ENCODE data around the gene ERFL. TPM values are rescaled to one million over a fixed set of nuclear protein-coding genes. Genes with fewer than 3 reads are reported as not detected.
A peak's percentile ranks its signal among the peaks of the same experiment; 100 is the strongest.

Gene ERFL
- total and polyA plus RNA-seq, 2 of the 8 experiments (the other 6 are each of a cell fraction or from before 2014, with no cell fraction given), result 0.12 TPM; not detected in 1

- 0 out of 2 replicates have a peak, but pooled peaks have one; percentile 8 for TF ChIP-seq RFX5 (IDR thresholded peaks at IDR 0.05; ENCODE audit: borderline replicate concordance, low read depth, low read length)
- TF ChIP-seq SP4 (IDR thresholded peaks at IDR 0.05; ENCODE audit: low read length), result no peak
- no peak for TF ChIP-seq BRCA1 (IDR thresholded peaks at IDR 0.05; ENCODE audit: low read depth, low read length)
- TF ChIP-seq PHF8 (conservative IDR thresholded peaks at IDR 0.05; ENCODE audit: low read depth, low read length), result 0 out of 2 replicates have a peak, but pooled peaks have one; percentile 27
- TF ChIP-seq CTCF (IDR thresholded peaks at IDR 0.05; ENCODE audit: control extremely low read depth in 1 of 3, insufficient read depth in 1 of 3, low read depth in 1 of 3, low read length in 3 of 3), result no peak; a peak in 1 of 4 replicates
- no peak for TF ChIP-seq POU5F1 (IDR thresholded peaks at IDR 0.05; ENCODE audit: low read depth, low read length)
- TF ChIP-seq, protein P1, sequence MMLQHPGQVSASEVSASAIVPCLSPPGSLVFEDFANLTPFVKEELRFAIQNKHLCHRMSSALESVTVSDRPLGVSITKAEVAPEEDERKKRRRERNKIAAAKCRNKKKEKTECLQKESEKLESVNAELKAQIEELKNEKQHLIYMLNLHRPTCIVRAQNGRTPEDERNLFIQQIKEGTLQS (IDR thresholded peaks at IDR 0.05; ENCODE audit: insufficient read depth, low read depth, low read length), result no peak
- TF ChIP-seq HDAC6 (IDR thresholded peaks at IDR 0.05; ENCODE audit: low read depth, low read length), result no peak
- TF ChIP-seq KDM5A (IDR thresholded peaks at IDR 0.05; ENCODE audit: low read length), result no peak
- peak in 1 of 2 experiments; percentile 76; a peak in 2 of 3 replicates for TF ChIP-seq POLR2A (IDR thresholded peaks at IDR 0.05; ENCODE audit: control extremely low read depth in 1 of 2, low read depth in 2 of 2, low read length in 2 of 2)
- no peak for TF ChIP-seq FOSL1 (IDR thresholded peaks at IDR 0.05; ENCODE audit: insufficient read depth, low read depth, low read length)
- TF ChIP-seq CTBP2 (IDR thresholded peaks at IDR 0.05; ENCODE audit: borderline replicate concordance, insufficient read depth, insufficient read length, low read length), result no peak
- TF ChIP-seq GTF2F1 (IDR thresholded peaks at IDR 0.05; ENCODE audit: borderline replicate concordance, low read depth, low read length), result no peak
- TF ChIP-seq CBX5 (IDR thresholded peaks at IDR 0.05; ENCODE audit: low read depth, low read length), result no peak
- no peak for TF ChIP-seq RNF2 (IDR thresholded peaks at IDR 0.05; ENCODE audit: borderline replicate concordance, low read depth, low read length, missing control alignments, poor library complexity, severe bottlenecking)
- TF ChIP-seq BACH1 (IDR thresholded peaks at IDR 0.05; ENCODE audit: low read length), result no peak
- TF ChIP-seq NRF1 (IDR thresholded peaks at IDR 0.05; ENCODE audit: low read depth, low read length), result no peak
- TF ChIP-seq BCL11A (IDR thresholded peaks at IDR 0.05; ENCODE audit: low read depth in 2 of 2, low read length in 2 of 2), result no peak
- peak in 1 of 2 experiments; percentile 12; a peak in 1 of 4 replicates for TF ChIP-seq RAD21 (IDR thresholded peaks at IDR 0.05 in 1 of 2, conservative IDR thresholded peaks at IDR 0.05 in 1 of 2; ENCODE audit: low read depth in 2 of 2, low read length in 2 of 2)
These were observed 44.2 kb downstream of the ERFL start (continued) for GRCh38 chr19:41883821-41884733.

All from H1 (cell line).